Lower lobe of right lung (tissue), 2 donors: Measurements from ENCODE around the gene EIF2S1. TPM values are rescaled to one million over a fixed set of nuclear protein-coding genes. Genes with fewer than 3 reads are reported as not detected.
"Not testable (repeated sequence)": the region's sequence is repeated elsewhere in the genome, so short reads cannot be mapped to it uniquely, and the experiment has no call there.

Experiments
- ATAC-seq, 2 donors: fragments of 200-7000 bp; cut with Tn5 transposase; one replicate each; pipeline ENCODE4 v1.9.1; 2020 to 2022; ENCODE audit warnings: mild to moderate bottlenecking in 2 of 2, moderate library complexity in 2 of 2
- DNase-seq: peaks from one replicate; pipeline ENCODE4 v3.0.0-alpha.2; 2020
- H3K27ac ChIP-seq: fragments of 200-600 bp; one replicate; pipeline ENCODE4 v1.8.0; 2022
- H3K27me3 ChIP-seq: fragments of 200-600 bp; one replicate; pipeline ENCODE4 v1.8.0; 2022; ENCODE audit warnings: low read depth
- H3K36me3 ChIP-seq: fragments of 200-600 bp; one replicate; pipeline ENCODE4 v1.8.0; 2022; ENCODE audit warnings: mild to moderate bottlenecking
- H3K4me1 ChIP-seq: fragments of 200-600 bp; one replicate; pipeline ENCODE4 v1.8.0; 2022
- H3K4me3 ChIP-seq: fragments of 200-600 bp; one replicate; pipeline ENCODE4 v1.8.0; 2022; ENCODE audit warnings: mild to moderate bottlenecking
- H3K9me3 ChIP-seq: fragments of 200-600 bp; one replicate; pipeline ENCODE4 v1.8.0; 2022
- CTCF ChIP-seq: fragments of 200-600 bp; IDR thresholded peaks from one replicate; pipeline ENCODE4 v1.8.0; 2022; ENCODE audit warnings: antibody characterized with exemption, mild to moderate bottlenecking
- intact Hi-C: fragments of 100-400 bp; cut with DNase I; formaldehyde crosslinking; loops from one replicate; pipeline ENCODE4 v1.11.0; 2022
- total RNA-seq: library from RNA; stranded (reverse); fragmentation: NEBNext Ultra II Directional; extraction: Animal tissue kit (Norgen Biotek cat#: 25700); gene quantifications from one replicate; pipeline ENCODE4 v1.2.1, GENCODE V29; 2021
- donor health status: DM: no; HTN: yes; CAD: no; lungs with severe emphysema.

EIF2S1 gene
- total RNA-seq, 1 donor from 2014 or later: 64.7 TPM

- Histone ChIP-seq H3K27me3 (peaks cover 7% of the 10 kb centered on the region), H3K9me3 (no peaks in the 10 kb centered on the region), H3K4me1 (peaks cover 19% of the 10 kb centered on the region), H3K36me3 (no peaks in the 10 kb centered on the region), H3K27ac (no peak overlapping the region), H3K4me3 (no peak overlapping the region)
- intact Hi-C loops: no loop called here
- ATAC-seq (peak; percentile 35 to 49), DNase-seq (no peak)
- TF ChIP-seq CTCF: no peak
Measured at GRCh38 chr14:67413806-67414769, 54.0 kb downstream of the EIF2S1 start.

- H3K27me3 ChIP-seq, H3K4me3 ChIP-seq, H3K9me3 ChIP-seq, DNase-seq, ATAC-seq, H3K36me3 ChIP-seq, intact Hi-C loops, H3K27ac ChIP-seq: not testable (repeated sequence)
- H3K4me1 ChIP-seq: peaks cover 19% of the 10 kb centered on the region
Measured at GRCh38 chr14:67415610-67416009, 55.5 kb downstream of the EIF2S1 start.

GRCh38 chr14:67416085-67416484 lies 56.0 kb downstream of the EIF2S1 start:
- intact Hi-C loops: no loop called here
- Histone ChIP-seq H3K4me1 (peaks cover 19% of the 10 kb centered on the region), H3K36me3 (no peaks in the 10 kb centered on the region), H3K27me3 (peaks cover 7% of the 10 kb centered on the region), H3K4me3 (no peak overlapping the region), H3K27ac (no peak overlapping the region), H3K9me3 (no peaks in the 10 kb centered on the region)
- no peak for DNase-seq
- no peak for ATAC-seq
- no peak for TF ChIP-seq CTCF

GRCh38 chr14:67416810-67417209 lies 56.7 kb downstream of the EIF2S1 start:
- no peak for TF ChIP-seq CTCF
- intact Hi-C loops: no loop called here
- H3K4me3 ChIP-seq: no peak overlapping the region
- H3K36me3 ChIP-seq: no peaks in the 10 kb centered on the region
- no peaks in the 10 kb centered on the region for H3K9me3 ChIP-seq
- H3K27me3 ChIP-seq: peaks cover 4% of the 10 kb centered on the region
- H3K4me1 ChIP-seq: peaks cover 14% of the 10 kb centered on the region
- DNase-seq (no peak), ATAC-seq (no peak)
- H3K27ac ChIP-seq: no peak overlapping the region

- H3K4me1 ChIP-seq: peaks cover 6% of the 10 kb centered on the region
- H3K27me3 ChIP-seq: no peaks in the 10 kb centered on the region
- no peak overlapping the region for H3K27ac ChIP-seq
- no peak for TF ChIP-seq CTCF
- H3K4me3 ChIP-seq: no peak overlapping the region
- no peaks in the 10 kb centered on the region for H3K9me3 ChIP-seq
- ATAC-seq (peak; percentile 20 to 55), DNase-seq (no peak)
- no peaks in the 10 kb centered on the region for H3K36me3 ChIP-seq
- intact Hi-C loops: no loop called here
Measured at GRCh38 chr14:67417633-67418032, 57.5 kb downstream of the EIF2S1 start.
